DMS79 (cell line): ENCODE results near the gene HAPLN3.

ENCODE experiments used
- DNase-seq: peaks from one replicate; lab custom pipeline; 2025; lab: John Stamatoyannopoulos, UW

Gene HAPLN3

GRCh38 chr15:88859550-88859949 lies 35.8 kb downstream of the HAPLN3 start:
- no peak for DNase-seq

GRCh38 chr15:88858934-88859333 lies 36.4 kb downstream of the HAPLN3 start:
- DNase-seq, result no peak

GRCh38 chr15:88852476-88852875 lies 42.9 kb downstream of the HAPLN3 start:
- no peak for DNase-seq

- DNase-seq, result no peak
Measured at GRCh38 chr15:88849376-88850072, 45.8 kb downstream of the HAPLN3 start.

- DNase-seq, result no peak
Measured at GRCh38 chr15:88848203-88848602, 47.1 kb downstream of the HAPLN3 start.

GRCh38 chr15:88847144-88847543 lies 48.2 kb downstream of the HAPLN3 start:
- DNase-seq, result no peak

GRCh38 chr15:88845616-88846015 lies 49.7 kb downstream of the HAPLN3 start:
- DNase-seq, result no peak

- no peak for DNase-seq
Measured at GRCh38 chr15:88844749-88845386, 50.5 kb downstream of the HAPLN3 start.

- no peak for DNase-seq
Measured at GRCh38 chr15:88843334-88843733, 52.0 kb downstream of the HAPLN3 start.

- DNase-seq, result no peak
Measured at GRCh38 chr15:88842156-88842555, 53.2 kb downstream of the HAPLN3 start.

- DNase-seq, result no peak
Measured at GRCh38 chr15:88841236-88841635, 54.1 kb downstream of the HAPLN3 start.

- DNase-seq, result no peak
Measured at GRCh38 chr15:88839961-88840360, 55.4 kb downstream of the HAPLN3 start.

GRCh38 chr15:88839146-88839545 lies 56.2 kb downstream of the HAPLN3 start:
- no peak for DNase-seq

- DNase-seq, result no peak
Measured at GRCh38 chr15:88838667-88839066, 56.7 kb downstream of the HAPLN3 start.

GRCh38 chr15:88835646-88836045 lies 59.7 kb downstream of the HAPLN3 start:
- no peak for DNase-seq

- no peak for DNase-seq
Measured at GRCh38 chr15:88835119-88835518, 60.2 kb downstream of the HAPLN3 start.

GRCh38 chr15:88834211-88834812 lies 61.0 kb downstream of the HAPLN3 start:
- DNase-seq, result no peak

- no peak for DNase-seq
Measured at GRCh38 chr15:88833731-88834100, 61.6 kb downstream of the HAPLN3 start.

GRCh38 chr15:88832820-88833730 lies 62.3 kb downstream of the HAPLN3 start:
- DNase-seq, result no peak

- no peak for DNase-seq
Measured at GRCh38 chr15:88830016-88830415, 65.3 kb downstream of the HAPLN3 start.

GRCh38 chr15:88828791-88829190 lies 66.6 kb downstream of the HAPLN3 start:
- no peak for DNase-seq
